Neural crest cell (in vitro differentiated cells): ENCODE results near the gene PDE6A. TPM values are rescaled to one million over a fixed set of nuclear protein-coding genes. Genes with fewer than 3 reads are reported as not detected.

Source experiments
- DNase-seq: peaks from one replicate; pipeline ENCODE4 v3.0.0; 2021; ENCODE audit warnings: low read depth, mixed read lengths, low spot score
- H3K27ac Mint-ChIP-seq: one replicate; pipeline ENCODE4 v1.8.0; 2021; ENCODE audit warnings: mild to moderate bottlenecking, mixed read lengths; ENCODE audit not compliant: unreplicated experiment
- H3K27me3 Mint-ChIP-seq: 2 replicates; pipeline ENCODE4 v1.8.0; 2021; ENCODE audit warnings: low read depth, mild to moderate bottlenecking, mixed read lengths
- H3K36me3 Mint-ChIP-seq: 2 replicates; pipeline ENCODE4 v1.8.0; 2021; ENCODE audit warnings: low read depth, mild to moderate bottlenecking, mixed read lengths
- H3K4me1 Mint-ChIP-seq: 2 replicates; pipeline ENCODE4 v1.8.0; 2021; ENCODE audit warnings: mixed read lengths
- H3K4me3 Mint-ChIP-seq: one replicate; pipeline ENCODE4 v1.8.0; 2021; ENCODE audit warnings: mild to moderate bottlenecking, mixed read lengths
- H3K9me3 Mint-ChIP-seq: 2 replicates; pipeline ENCODE4 v1.8.0; 2021; ENCODE audit warnings: mixed read lengths
- total RNA-seq: library from RNA; stranded (reverse); gene quantifications from 2 replicates; pipeline ENCODE4 v1.2.1, GENCODE V29; 2021
- TF ChIP-seq, protein P1 (sequence below): fragments of 200-600 bp; sonication (generic); conservative IDR thresholded peaks from 2 replicates; pipeline ENCODE4 v1.5.0; 2021; ENCODE audit warnings: antibody characterized with exemption, mild to moderate bottlenecking

Gene PDE6A
- total RNA-seq, 1 donor from 2014 or later = not detected

DNA sequence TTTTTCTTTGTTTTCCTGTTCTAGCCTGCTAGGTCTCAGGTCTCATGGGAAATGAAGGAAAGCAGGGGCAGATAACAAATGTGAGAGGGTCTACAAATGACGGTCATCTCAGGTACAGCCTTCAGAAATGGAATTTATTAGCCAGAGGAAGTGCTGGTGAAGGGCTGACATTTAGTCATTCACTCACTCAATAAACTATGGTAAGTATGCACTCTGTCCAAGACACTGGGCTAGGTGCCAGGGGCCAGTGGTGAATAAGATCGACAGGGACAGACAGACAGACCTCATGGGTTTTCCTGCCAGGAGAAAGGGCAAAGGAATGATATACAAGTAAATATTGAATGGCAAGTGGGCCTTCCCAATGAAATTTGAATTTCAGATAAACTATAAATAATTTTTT lies 6.3 kb downstream of the PDE6A start:
- no peak overlapping the region for H3K4me3 Mint-ChIP-seq
- no peaks in the 10 kb centered on the region for H3K36me3 Mint-ChIP-seq
- no peaks in the 10 kb centered on the region for H3K9me3 Mint-ChIP-seq
- peaks cover 29% of the 10 kb centered on the region for H3K4me1 Mint-ChIP-seq
- no peak for DNase-seq
- TF ChIP-seq, protein P1, sequence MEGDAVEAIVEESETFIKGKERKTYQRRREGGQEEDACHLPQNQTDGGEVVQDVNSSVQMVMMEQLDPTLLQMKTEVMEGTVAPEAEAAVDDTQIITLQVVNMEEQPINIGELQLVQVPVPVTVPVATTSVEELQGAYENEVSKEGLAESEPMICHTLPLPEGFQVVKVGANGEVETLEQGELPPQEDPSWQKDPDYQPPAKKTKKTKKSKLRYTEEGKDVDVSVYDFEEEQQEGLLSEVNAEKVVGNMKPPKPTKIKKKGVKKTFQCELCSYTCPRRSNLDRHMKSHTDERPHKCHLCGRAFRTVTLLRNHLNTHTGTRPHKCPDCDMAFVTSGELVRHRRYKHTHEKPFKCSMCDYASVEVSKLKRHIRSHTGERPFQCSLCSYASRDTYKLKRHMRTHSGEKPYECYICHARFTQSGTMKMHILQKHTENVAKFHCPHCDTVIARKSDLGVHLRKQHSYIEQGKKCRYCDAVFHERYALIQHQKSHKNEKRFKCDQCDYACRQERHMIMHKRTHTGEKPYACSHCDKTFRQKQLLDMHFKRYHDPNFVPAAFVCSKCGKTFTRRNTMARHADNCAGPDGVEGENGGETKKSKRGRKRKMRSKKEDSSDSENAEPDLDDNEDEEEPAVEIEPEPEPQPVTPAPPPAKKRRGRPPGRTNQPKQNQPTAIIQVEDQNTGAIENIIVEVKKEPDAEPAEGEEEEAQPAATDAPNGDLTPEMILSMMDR = no peak
- no peak overlapping the region for H3K27ac Mint-ChIP-seq
- no peaks in the 10 kb centered on the region for H3K27me3 Mint-ChIP-seq

DNA sequence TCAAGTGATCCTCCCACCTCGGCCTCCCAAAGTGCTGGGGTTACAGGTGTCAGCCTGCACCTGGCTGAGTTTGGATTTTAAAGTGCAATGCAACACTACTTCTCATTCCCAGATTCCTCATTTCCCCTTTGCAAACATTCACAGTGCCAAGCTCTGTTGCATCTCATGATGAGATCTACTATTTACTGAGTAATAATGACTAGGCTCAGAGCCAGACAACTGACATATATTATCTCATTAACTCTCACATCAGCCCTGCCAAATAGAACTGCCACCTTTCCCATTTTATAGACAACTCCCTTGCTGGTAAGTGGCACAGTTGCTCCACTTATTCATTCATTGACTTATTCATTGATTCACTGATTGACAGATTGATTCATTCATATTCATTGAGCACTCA lies 7.0 kb downstream of the PDE6A start:
- Mint-ChIP-seq H3K4me1 (peaks cover 27% of the 10 kb centered on the region), H3K27ac (no peak overlapping the region), H3K36me3 (no peaks in the 10 kb centered on the region), H3K9me3 (no peaks in the 10 kb centered on the region), H3K4me3 (no peak overlapping the region), H3K27me3 (no peaks in the 10 kb centered on the region)
- DNase-seq = no peak
- TF ChIP-seq, protein P1 = no peak

DNA sequence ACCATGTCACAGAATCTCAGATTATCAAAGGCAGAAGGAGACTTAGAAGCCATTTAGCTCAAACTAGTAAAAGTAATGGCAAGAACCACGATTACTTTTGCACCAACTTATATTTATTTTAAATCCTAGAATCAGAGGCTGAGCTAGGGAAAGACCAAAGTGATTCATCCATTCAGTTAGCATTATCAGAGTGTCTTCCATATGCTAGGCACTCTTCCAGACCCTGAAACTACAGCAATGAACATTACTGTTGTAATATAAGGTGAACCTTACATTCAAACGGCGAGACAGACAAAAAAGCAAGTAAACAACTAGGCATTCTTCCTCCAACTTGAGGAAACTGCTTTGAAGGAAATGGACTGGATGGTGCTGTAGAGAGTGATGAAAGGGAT lies 7.9 kb downstream of the PDE6A start:
- H3K27ac Mint-ChIP-seq = peak overlapping the region; percentile 31
- H3K4me1 Mint-ChIP-seq = peaks cover 18% of the 10 kb centered on the region
- TF ChIP-seq, protein P1 = no peak
- H3K27me3 Mint-ChIP-seq = peaks cover 6% of the 10 kb centered on the region
- DNase-seq = no peak
- H3K36me3 Mint-ChIP-seq = no peaks in the 10 kb centered on the region
- H3K4me3 Mint-ChIP-seq = no peak overlapping the region
- H3K9me3 Mint-ChIP-seq = no peaks in the 10 kb centered on the region

DNA sequence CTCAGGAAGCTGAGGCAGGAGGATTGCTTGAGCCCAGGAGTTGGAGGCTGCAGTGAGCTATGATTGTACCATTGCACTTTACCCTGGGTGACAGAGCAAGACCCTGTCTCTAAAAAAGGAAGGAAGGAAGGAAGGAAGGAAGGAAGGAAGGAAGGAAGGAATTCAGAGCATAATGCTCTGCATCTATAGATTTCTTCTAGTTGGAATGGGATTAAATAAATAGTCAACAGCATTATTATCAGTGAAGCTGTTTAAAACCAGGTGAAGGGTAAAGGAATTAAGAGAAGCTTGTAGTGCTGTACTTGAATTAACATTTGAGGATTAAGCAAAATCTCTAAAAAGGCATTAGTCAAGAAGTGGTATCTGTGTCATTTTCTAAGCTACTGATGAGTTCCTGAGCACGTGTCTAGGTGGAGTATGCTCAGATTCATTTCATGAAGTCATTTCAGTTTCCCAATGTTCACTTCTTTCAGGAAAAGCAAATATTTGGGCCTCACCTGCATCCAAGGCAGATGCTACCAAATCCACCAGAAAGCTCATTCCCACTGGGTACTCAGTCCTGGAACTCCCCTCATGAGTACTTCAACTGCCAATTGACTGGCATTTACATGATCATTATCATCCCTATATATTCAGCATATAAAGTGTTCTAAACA lies 8.4 kb downstream of the PDE6A start:
- no peaks in the 10 kb centered on the region for H3K36me3 Mint-ChIP-seq
- H3K27me3 Mint-ChIP-seq = peaks cover 9% of the 10 kb centered on the region
- TF ChIP-seq, protein P1 = no peak
- DNase-seq = no peak
- no peak overlapping the region for H3K4me3 Mint-ChIP-seq
- peaks cover 13% of the 10 kb centered on the region for H3K4me1 Mint-ChIP-seq
- no peak overlapping the region for H3K27ac Mint-ChIP-seq
- no peaks in the 10 kb centered on the region for H3K9me3 Mint-ChIP-seq

DNA sequence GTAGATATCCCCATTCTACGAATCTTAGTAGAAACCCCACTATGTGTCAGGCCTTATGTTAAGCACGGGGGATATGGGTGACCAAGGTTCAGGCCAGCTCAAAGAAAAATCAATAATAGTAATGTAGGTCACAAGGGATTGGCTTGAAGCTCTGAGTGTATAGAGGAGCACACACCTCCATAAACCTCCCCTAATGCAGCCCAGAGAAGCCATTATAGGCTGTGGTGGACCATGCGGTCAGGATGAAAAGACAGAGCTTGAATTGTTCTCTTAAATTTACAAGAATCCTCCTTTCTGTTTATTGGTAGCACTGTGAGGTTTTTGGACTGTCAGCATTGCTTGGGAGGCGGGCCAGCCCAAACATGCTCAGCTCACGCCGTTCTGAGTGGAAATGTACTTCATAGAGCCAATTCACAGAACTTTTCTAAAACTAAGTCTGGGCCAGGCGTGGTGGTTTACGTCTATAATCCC lies 9.1 kb downstream of the PDE6A start:
- H3K36me3 Mint-ChIP-seq = no peaks in the 10 kb centered on the region
- no peaks in the 10 kb centered on the region for H3K9me3 Mint-ChIP-seq
- H3K4me3 Mint-ChIP-seq = no peak overlapping the region
- H3K27ac Mint-ChIP-seq = no peak overlapping the region
- peaks cover 13% of the 10 kb centered on the region for H3K27me3 Mint-ChIP-seq
- TF ChIP-seq, protein P1 = no peak
- peaks cover 7% of the 10 kb centered on the region for H3K4me1 Mint-ChIP-seq
- DNase-seq = no peak
